H1 (cell line): ENCODE results near the gene CHPF. TPM values are rescaled to one million over a fixed set of nuclear protein-coding genes. Genes with fewer than 3 reads are reported as not detected.

ENCODE experiments used
- ATF2 ChIP-seq: IDR thresholded peaks from 2 replicates; pipeline ENCODE4 v1.6.1; 2012; ENCODE audit warnings: low read length, inconsistent platforms
- ATF3 ChIP-seq: IDR thresholded peaks from 2 replicates; pipeline ENCODE4 v1.6.1; 2011; ENCODE audit warnings: low read depth, mild to moderate bottlenecking, low read length; ENCODE audit not compliant: insufficient read depth
- CEBPB ChIP-seq: IDR thresholded peaks from 2 replicates; pipeline ENCODE4 v1.6.1; 2012; ENCODE audit warnings: low read depth, low read length
- CHD2 ChIP-seq: IDR thresholded peaks from 2 replicates; pipeline ENCODE4 v1.6.1; 2012; ENCODE audit warnings: low read length, improper control_type of control experiment
- CREB1 ChIP-seq: IDR thresholded peaks from 2 replicates; pipeline ENCODE4 v1.6.1; 2012; ENCODE audit warnings: inconsistent platforms
- CTCF ChIP-seq, 3 experiments: IDR thresholded peaks; 1 replicate in 2 of 3; 2 replicates in 1 of 3; pipeline versions ENCODE4 v1.5.1 to v1.6.1; 2011; ENCODE audit warnings: low read length in 3 of 3, mild to moderate bottlenecking in 3 of 3, inconsistent platforms in 2 of 3, low read depth in 1 of 3, moderate library complexity in 1 of 3; ENCODE audit not compliant: insufficient read depth in 1 of 3; ENCODE audit errors: control extremely low read depth in 1 of 3
- FOSL1 ChIP-seq: IDR thresholded peaks from 2 replicates; pipeline ENCODE4 v1.6.1; 2011; ENCODE audit warnings: mild to moderate bottlenecking, low read depth, low read length, moderate library complexity; ENCODE audit not compliant: insufficient read depth
- HDAC2 ChIP-seq, 2 experiments: fragments of 300-600 bp in 1 of 2; sonication (generic) in 1 of 2; IDR thresholded peaks; 2 replicates each; pipeline ENCODE4 v1.6.1; 2011 to 2012; ENCODE audit warnings: low read depth in 2 of 2, low read length in 2 of 2, mild to moderate bottlenecking in 2 of 2, moderate library complexity in 2 of 2, borderline replicate concordance in 1 of 2, inconsistent platforms in 1 of 2
- POLR2A ChIP-seq, 2 experiments: IDR thresholded peaks; 1 replicate in 1 of 2; 2 replicates in 1 of 2; pipeline ENCODE4 v1.6.1; 2011; ENCODE audit warnings: low read depth in 2 of 2, low read length in 2 of 2, mild to moderate bottlenecking in 2 of 2; ENCODE audit errors: control extremely low read depth in 1 of 2
- RBBP5 ChIP-seq: IDR thresholded peaks from 2 replicates; pipeline ENCODE4 v1.7.1; 2012; ENCODE audit warnings: low read depth, mild to moderate bottlenecking, inconsistent platforms, low read length, moderate library complexity, borderline replicate concordance
- SP4 ChIP-seq: IDR thresholded peaks from 2 replicates; pipeline ENCODE4 v1.6.1; 2012; ENCODE audit warnings: low read length, inconsistent platforms
- TBP ChIP-seq: IDR thresholded peaks from 2 replicates; pipeline ENCODE4 v1.6.1; 2011; ENCODE audit warnings: low read depth, low read length, improper control_type of control experiment
- polyA plus RNA-seq, 7 experiments: library from polyadenylated mRNA; depleted of rRNA in 3 of 7; stranded (reverse) in 5 of 7; unstranded in 2 of 7; fragments of >200 nt in 5 of 7; fragments of 200-250 nt in 2 of 7; gene quantifications; 1 replicate in 5 of 7; 2 replicates in 1 of 7; 4 replicates in 1 of 7; pipeline versions ENCODE4 v1.2.1 to v1.2.3, GENCODE V29; 2011 to 2013; ENCODE audit warnings: missing spikeins in 2 of 7, mixed read lengths in 2 of 7
- total RNA-seq: library from RNA; stranded (reverse); fragmentation: NEBNext Ultra II Directional; extraction: Animal tissue kit (Norgen Biotek cat#: 25700); gene quantifications from 2 replicates; pipeline ENCODE4 v1.2.1, GENCODE V29; 2021

CHPF gene
- total and polyA plus RNA-seq, 2 of the 8 experiments (the other 6 are each of a cell fraction or from before 2014, with no cell fraction given), result 62.9 to 67.3 TPM

GRCh38 chr2:219530048-219530963, 13.3 kb downstream of the CHPF start (continued):
- TF ChIP-seq CTCF (IDR thresholded peaks at IDR 0.05; ENCODE audit: control extremely low read depth in 1 of 3, insufficient read depth in 1 of 3, low read depth in 1 of 3, low read length in 3 of 3) (peak in 2 of 3 experiments; percentile 96 to 99; a peak in 3 of 4 replicates), POLR2A (IDR thresholded peaks at IDR 0.05; ENCODE audit: control extremely low read depth in 1 of 2, low read depth in 2 of 2, low read length in 2 of 2) (no peak), ATF2 (0 out of 2 replicates have a peak, but pooled peaks have one; percentile 44), TBP (no peak), FOSL1 (no peak), HDAC2 (IDR thresholded peaks at IDR 0.05; ENCODE audit: borderline replicate concordance in 1 of 2, low read depth in 2 of 2, low read length in 2 of 2) (no peak), CHD2 (0 out of 2 replicates have a peak, but pooled peaks have one; percentile 41), ATF3 (no peak), CEBPB (no peak), RBBP5 (no peak), CREB1 (no peak), SP4 (no peak)
- TF ChIP-seq, all 59 proteins: peak for 11
